Activated naive CD8-positive, alpha-beta T cell treated with anti-CD3 and anti-CD28 coated beads for 36 hours (primary cell): ENCODE measurements around the gene DHFR2. TPM values are rescaled to one million over a fixed set of nuclear protein-coding genes. Genes with fewer than 3 reads are reported as not detected.
"Not testable (repeated sequence)": the region's sequence is repeated elsewhere in the genome, so short reads cannot be mapped to it uniquely, and the experiment has no call there.

Source experiments
- DNase-seq: peaks from one replicate; pipeline ENCODE4 v3.0.0; 2021
- H3K27ac Mint-ChIP-seq: one replicate; pipeline ENCODE4 v1.8.0; 2022; ENCODE audit warnings: mild to moderate bottlenecking, moderate library complexity, mixed read lengths
- H3K27me3 Mint-ChIP-seq: one replicate; pipeline ENCODE4 v1.8.0; 2022; ENCODE audit warnings: mild to moderate bottlenecking, mixed read lengths
- H3K36me3 Mint-ChIP-seq: one replicate; pipeline ENCODE4 v1.8.0; 2021; ENCODE audit warnings: mild to moderate bottlenecking, mixed read lengths
- H3K4me1 Mint-ChIP-seq: one replicate; pipeline ENCODE4 v1.8.0; 2021; ENCODE audit warnings: mixed read lengths
- H3K4me3 Mint-ChIP-seq: one replicate; pipeline ENCODE4 v1.8.0; 2022; ENCODE audit warnings: mild to moderate bottlenecking, moderate library complexity, mixed read lengths
- H3K9me3 Mint-ChIP-seq: one replicate; pipeline ENCODE4 v1.8.0; 2022; ENCODE audit warnings: mixed read lengths
- total RNA-seq, 2 experiments: library from RNA; stranded (reverse); gene quantifications; one replicate each; pipeline ENCODE4 v1.2.3, GENCODE V29; 2021

DHFR2 gene
- total RNA-seq, 2 experiments from 2014 or later: 6.6 to 7.1 TPM

DNA sequence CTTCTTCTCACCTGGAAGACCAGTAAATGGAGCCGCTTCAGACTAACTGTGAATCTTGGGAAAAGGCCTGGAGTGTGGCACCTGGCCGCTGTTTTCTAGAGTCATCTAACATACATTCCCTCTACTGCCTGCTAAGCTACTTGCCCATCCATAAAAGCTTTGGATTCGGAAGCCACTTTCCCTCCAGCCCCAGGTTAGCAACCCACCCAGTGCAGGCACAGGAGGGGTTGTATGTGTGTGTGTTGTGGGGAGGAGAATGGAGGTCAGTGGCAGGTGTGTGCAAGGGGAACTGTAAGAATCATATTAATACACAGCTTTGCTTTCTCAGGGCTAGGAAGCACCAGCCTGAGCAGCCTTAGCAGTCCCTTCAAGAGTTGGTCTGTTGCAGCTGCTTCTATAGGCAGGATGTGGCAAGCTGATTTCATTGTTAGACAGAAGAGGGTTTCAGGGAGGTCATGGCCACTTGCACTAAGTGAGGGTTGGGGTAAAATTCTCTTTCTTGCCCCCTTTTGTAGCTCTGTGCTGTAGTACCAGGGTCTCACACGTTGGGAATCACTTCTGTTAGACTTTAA is 9.1 kb upstream of the DHFR2 start:
- peaks cover 2% of the 10 kb centered on the region for H3K9me3 Mint-ChIP-seq
- no peak for DNase-seq
- H3K4me3 Mint-ChIP-seq: no peak overlapping the region
- peak overlapping the region; percentile 4 for H3K27ac Mint-ChIP-seq
- peaks cover 48% of the 10 kb centered on the region for H3K4me1 Mint-ChIP-seq
- peaks cover 61% of the 10 kb centered on the region for H3K36me3 Mint-ChIP-seq
- H3K27me3 Mint-ChIP-seq: no peaks in the 10 kb centered on the region

DNA sequence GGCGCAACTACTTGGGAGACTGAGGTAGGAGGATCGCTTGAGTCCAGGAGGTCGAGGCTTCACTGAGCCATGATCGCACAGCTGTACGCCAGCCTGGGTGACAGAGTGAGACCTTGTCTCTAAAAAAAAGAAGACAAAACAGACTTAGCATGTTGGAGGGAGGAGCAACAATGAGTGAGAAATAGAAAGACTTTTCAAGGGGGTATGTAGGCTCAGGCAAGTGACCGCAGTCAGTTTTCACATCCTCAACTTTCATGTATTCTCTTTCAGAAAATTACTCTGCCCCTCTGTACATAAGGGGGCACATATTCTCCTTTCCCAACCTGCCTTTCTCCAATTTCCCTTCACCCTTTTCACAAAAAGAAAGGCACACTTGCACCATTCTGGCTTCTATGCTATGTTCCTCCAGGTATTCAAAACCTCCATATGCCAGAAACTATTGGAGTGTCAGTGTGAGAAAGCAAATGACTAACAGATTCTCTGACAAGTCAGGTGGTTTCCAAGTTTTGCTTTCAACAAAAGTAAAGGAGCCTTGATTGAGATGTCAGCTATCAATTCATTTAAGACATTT is 7.7 kb upstream of the DHFR2 start:
- Mint-ChIP-seq H3K27me3 (no peaks in the 10 kb centered on the region), H3K4me1 (peaks cover 57% of the 10 kb centered on the region), H3K27ac (peak overlapping the region; percentile 65), H3K4me3 (no peak overlapping the region), H3K9me3 (peaks cover 3% of the 10 kb centered on the region), H3K36me3 (peaks cover 57% of the 10 kb centered on the region)
- no peak for DNase-seq

DNA sequence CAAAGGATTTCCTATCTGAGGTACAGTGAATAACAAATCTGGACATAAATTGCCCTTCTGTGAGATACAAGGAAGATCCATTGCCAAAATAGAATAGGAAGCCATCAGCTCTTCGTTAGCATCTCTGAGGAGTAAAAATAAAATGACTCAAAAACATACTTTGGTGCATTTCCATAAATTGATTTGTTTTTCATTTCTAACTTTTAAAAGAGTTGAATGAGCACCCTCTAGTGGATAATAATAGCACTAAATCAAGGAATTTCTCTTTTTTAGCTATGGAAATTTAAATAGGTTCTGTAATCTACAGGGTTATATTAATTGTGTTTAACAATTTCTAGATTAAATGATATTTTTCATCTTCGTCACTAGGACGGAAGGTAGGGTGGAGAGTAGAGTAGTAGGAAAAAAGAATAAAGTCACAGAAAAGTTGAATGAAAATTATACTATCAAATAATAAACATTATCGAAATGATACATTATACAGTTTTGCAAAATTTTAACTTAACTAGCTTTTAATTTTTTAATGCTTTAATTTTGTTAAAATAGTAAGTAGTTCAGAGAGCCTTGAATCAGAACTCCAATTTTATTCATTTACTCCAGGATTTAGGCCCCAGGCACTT is 6.6 kb upstream of the DHFR2 start:
- DNase-seq: no peak
- Mint-ChIP-seq H3K27me3 (no peaks in the 10 kb centered on the region), H3K27ac (no peak overlapping the region), H3K36me3 (peaks cover 58% of the 10 kb centered on the region), H3K9me3 (peaks cover 3% of the 10 kb centered on the region), H3K4me1 (peaks cover 59% of the 10 kb centered on the region), H3K4me3 (no peak overlapping the region)

GRCh38 chr3:94066506-94067500 is 4.1 kb upstream of the DHFR2 start:
- H3K9me3 Mint-ChIP-seq: peaks cover 3% of the 10 kb centered on the region
- peaks cover 40% of the 10 kb centered on the region for H3K36me3 Mint-ChIP-seq
- H3K27me3 Mint-ChIP-seq: no peaks in the 10 kb centered on the region
- no peak overlapping the region for H3K27ac Mint-ChIP-seq
- no peak overlapping the region for H3K4me3 Mint-ChIP-seq
- H3K4me1 Mint-ChIP-seq: peaks cover 53% of the 10 kb centered on the region
- no peak for DNase-seq

DNA sequence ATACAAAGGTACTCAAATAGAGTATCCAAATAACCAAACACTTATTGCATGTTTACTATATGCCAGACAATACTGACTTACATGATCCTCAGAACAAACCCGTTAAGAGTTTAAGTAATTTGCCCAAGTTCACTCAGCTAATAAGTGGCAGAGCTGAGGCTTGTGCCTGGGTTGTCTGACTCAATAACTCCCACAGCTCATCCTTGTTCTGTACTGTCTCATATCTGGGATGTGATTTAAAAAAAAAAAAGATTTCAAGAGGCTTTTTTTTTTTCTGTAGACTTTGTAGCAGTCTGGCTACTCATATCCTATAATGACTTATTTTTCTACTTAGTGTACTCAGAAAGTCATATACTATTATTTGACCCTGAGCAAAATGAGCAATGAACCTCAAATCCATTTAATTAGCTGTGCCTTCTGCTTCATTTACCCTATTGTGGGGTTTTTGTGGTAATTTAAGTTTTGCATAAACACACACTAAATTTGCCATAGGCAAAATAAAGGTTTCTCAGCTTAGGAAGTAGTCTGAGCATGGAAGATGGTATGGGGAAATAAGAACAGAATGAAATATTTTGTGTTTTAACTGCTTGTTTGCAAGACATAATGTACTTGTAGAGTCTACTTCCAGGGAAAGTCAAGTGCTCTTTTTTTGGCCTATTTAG is 3.2 kb upstream of the DHFR2 start:
- DNase-seq: no peak
- Mint-ChIP-seq H3K4me1 (peaks cover 45% of the 10 kb centered on the region), H3K36me3 (peaks cover 42% of the 10 kb centered on the region), H3K4me3 (no peak overlapping the region), H3K27ac (no peak overlapping the region), H3K9me3 (peaks cover 3% of the 10 kb centered on the region), H3K27me3 (no peaks in the 10 kb centered on the region)

- H3K4me1 Mint-ChIP-seq: peaks cover 44% of the 10 kb centered on the region
- peaks cover 3% of the 10 kb centered on the region for H3K9me3 Mint-ChIP-seq
- no peak overlapping the region for H3K4me3 Mint-ChIP-seq
- DNase-seq: no peak
- H3K36me3 Mint-ChIP-seq: peaks cover 47% of the 10 kb centered on the region
- no peaks in the 10 kb centered on the region for H3K27me3 Mint-ChIP-seq
- H3K27ac Mint-ChIP-seq: no peak overlapping the region
These were observed 2.4 kb upstream of the DHFR2 start for GRCh38 chr3:94065122-94065521.

DNA sequence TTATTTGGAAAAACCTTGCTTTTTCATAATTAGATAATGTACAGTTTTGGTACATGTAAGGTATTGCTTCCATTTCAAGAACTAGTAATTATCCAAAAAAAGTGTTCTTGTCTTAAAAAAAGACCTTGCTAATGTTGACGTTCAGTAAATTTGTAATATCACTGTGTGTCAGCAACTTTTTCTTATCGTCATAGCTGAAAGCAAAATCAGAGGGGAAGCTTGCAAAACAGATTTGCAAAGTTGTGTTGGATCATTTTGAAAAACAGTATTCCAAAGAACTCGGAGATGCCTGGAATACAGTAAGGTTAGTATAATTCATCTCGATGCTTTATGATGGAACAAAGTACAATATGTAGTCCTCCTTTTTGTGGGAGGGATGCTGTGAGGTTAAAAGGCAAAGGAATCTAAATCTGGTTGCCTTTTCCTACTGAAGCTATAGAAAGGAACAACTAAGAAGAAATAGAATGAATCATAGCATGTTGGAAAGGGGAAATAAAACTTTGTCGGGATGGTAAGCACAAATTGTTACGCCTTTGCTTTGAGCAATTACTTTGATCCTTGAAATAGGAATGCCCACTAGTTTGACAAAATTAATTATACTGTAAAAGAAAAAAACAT is 1.6 kb upstream of the DHFR2 start:
- peaks cover 42% of the 10 kb centered on the region for H3K4me1 Mint-ChIP-seq

GRCh38 chr3:94063496-94064119 is 892 bp upstream of the DHFR2 start:
- H3K27me3 Mint-ChIP-seq: no peaks in the 10 kb centered on the region
- H3K4me3 Mint-ChIP-seq: peak overlapping the region; percentile 97
- peak overlapping the region; percentile 99 for H3K27ac Mint-ChIP-seq
- no peak for DNase-seq
- H3K9me3 Mint-ChIP-seq: peaks cover 3% of the 10 kb centered on the region
- H3K4me1 Mint-ChIP-seq: peaks cover 37% of the 10 kb centered on the region
- peaks cover 46% of the 10 kb centered on the region for H3K36me3 Mint-ChIP-seq

More for the DNA sequence above, 1.6 kb upstream of the DHFR2 start:
- Mint-ChIP-seq H3K9me3 (peaks cover 3% of the 10 kb centered on the region), H3K4me3 (peak overlapping the region; percentile 97), H3K36me3 (peaks cover 47% of the 10 kb centered on the region), H3K27ac (peak overlapping the region; percentile 99), H3K27me3 (no peaks in the 10 kb centered on the region)
- no peak for DNase-seq

DNA sequence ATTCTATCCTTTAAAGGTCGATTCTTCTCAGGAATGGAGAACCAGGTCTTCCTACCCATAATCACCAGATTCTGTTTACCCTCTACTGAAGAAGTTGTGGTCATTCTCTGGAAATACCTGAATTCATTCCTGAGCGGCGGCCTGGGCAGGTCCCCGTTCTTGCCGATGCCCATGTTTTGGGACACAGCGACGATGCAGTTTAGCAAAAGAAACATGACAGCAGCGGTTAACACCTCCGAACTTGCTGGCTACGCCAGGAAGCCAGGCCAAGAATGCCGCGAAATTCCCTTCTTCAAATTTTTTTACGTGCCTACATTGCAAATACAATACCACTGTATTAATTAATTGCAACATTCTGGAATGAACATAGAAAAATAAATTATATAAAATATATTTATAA is 1.4 kb downstream of the DHFR2 start:
- Mint-ChIP-seq H3K9me3 (no peaks in the 10 kb centered on the region), H3K27me3 (no peaks in the 10 kb centered on the region), H3K4me1 (peaks cover 30% of the 10 kb centered on the region), H3K4me3 (no peak overlapping the region), H3K36me3 (peaks cover 31% of the 10 kb centered on the region), H3K27ac (no peak overlapping the region)
- DNase-seq: no peak

DNA sequence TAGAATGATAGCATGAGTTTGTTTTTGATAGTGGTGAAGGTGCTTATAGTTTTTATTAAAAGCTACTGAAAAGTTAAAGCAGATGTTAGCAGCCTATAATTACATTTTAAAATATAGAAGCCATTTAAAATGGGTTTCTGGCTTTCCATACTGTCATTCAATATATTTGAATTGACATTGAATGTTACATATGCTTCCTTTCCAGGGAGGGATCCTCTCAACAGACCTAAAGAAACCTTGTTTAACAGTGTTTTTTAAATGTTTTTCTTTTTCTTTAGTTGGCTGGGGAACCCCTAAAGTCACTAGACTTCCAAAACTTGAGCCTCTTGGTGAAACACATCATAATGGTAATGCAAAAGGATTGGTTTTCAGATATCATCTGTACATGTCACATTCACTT is 12.2 kb downstream of the DHFR2 start:
- no peaks in the 10 kb centered on the region for H3K9me3 Mint-ChIP-seq
- DNase-seq: no peak
- H3K4me3 Mint-ChIP-seq: no peak overlapping the region
- H3K4me1 Mint-ChIP-seq: no peaks in the 10 kb centered on the region
- H3K27me3 Mint-ChIP-seq: no peaks in the 10 kb centered on the region
- no peak overlapping the region for H3K27ac Mint-ChIP-seq
- H3K36me3 Mint-ChIP-seq: no peaks in the 10 kb centered on the region

GRCh38 chr3:94049267-94049666 is 13.4 kb downstream of the DHFR2 start:
- Mint-ChIP-seq H3K4me1 (no peaks in the 10 kb centered on the region), H3K27me3 (no peaks in the 10 kb centered on the region), H3K36me3 (peaks cover 6% of the 10 kb centered on the region), H3K4me3 (no peak overlapping the region), H3K27ac (no peak overlapping the region), H3K9me3 (no peaks in the 10 kb centered on the region)
- no peak for DNase-seq

- Mint-ChIP-seq H3K27me3 (no peaks in the 10 kb centered on the region), H3K36me3 (peaks cover 15% of the 10 kb centered on the region), H3K4me3 (no peak overlapping the region), H3K9me3 (no peaks in the 10 kb centered on the region), H3K27ac (no peak overlapping the region), H3K4me1 (peaks cover 5% of the 10 kb centered on the region)
- no peak for DNase-seq
These were observed 16.2 kb downstream of the DHFR2 start for GRCh38 chr3:94046533-94046932.

- H3K4me3 Mint-ChIP-seq, H3K27ac Mint-ChIP-seq, DNase-seq, H3K9me3 Mint-ChIP-seq, H3K27me3 Mint-ChIP-seq, H3K4me1 Mint-ChIP-seq: not testable (repeated sequence)
- peaks cover 15% of the 10 kb centered on the region for H3K36me3 Mint-ChIP-seq
These were observed 18.4 kb downstream of the DHFR2 start for GRCh38 chr3:94044100-94044936.
